ENCODE measurements around the gene SSBP3. TPM values are rescaled to one million over a fixed set of nuclear protein-coding genes. Genes with fewer than 3 reads are reported as not detected.
"Not testable (repeated sequence)": the region's sequence is repeated elsewhere in the genome, so short reads cannot be mapped to it uniquely, and the experiment has no call there.

The SSBP3 gene
- total RNA-seq: 23.1 and 29.7 TPM in 2 replicates

DNA sequence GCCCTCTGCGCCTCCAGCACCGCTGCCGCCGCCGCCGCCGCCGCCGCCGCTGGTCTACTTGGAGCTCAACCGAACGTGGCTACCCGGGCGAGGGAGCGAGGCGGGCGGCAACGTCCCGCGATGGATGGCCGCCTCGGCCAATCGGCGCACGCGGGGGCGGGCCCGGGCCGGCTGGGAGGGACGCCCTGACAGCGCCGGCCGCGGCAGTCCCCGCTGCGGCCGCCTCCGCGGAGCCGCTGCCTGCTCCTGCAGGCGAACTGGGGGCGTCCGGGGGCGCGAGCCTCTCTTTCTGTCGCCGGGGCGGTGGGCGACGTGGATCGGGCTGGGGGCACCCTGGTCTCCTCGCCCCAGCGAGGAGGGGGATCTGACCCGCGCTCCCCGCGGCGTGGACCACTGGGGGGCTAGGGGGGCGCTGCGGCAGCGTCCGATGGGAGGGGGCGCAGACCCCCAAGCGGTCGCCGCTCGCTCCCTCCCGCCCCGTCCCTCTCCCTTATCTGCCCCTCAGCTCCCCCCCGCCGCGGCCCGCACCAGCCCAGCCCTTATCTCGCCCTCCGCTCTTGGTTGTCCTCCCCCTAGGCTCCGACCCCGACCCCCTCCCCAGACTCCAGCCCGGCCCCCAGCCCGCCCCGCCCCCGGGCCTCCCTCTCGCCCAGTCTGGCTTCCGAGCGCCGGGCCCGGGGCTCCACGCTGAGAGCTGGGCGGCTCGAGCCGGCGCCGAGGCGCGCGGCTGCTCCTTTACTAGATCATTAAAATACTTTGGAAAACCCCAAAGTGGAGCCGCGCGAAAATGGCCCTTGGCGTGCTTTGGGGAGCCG is at the start of gene SSBP3:
SSBP3 (minus strand) TSS at position 56 of the 815 bp plus-strand sequence.
- peak; percentile 93 for ATAC-seq (ENCODE audit: low read depth)
- peaks cover 8% of the 10 kb centered on the region for H3K36me3 Mint-ChIP-seq (ENCODE audit: low read depth)
- DNase-seq: peak; percentile 95
- H3K4me1 Mint-ChIP-seq: peaks cover 49% of the 10 kb centered on the region
- ChIA-PET CTCF (interaction anchor here (0.6 to 2.5 kb wide), 8 partner anchors 8 to 335 kb away, joined by 3 to 37 read pairs (median 4); no protein-coding TSS in a partner anchor), POLR2A (interaction anchor here (0.5 to 3.4 kb wide), 23 partner anchors 9 to 1128 kb away, joined by 3 to 108 read pairs (median 4); partner anchors contain the start of genes CYB5RL, IFT25, LRRC42 and MRPL37)
- H3K4me3 Mint-ChIP-seq: peak within 1 kb of the TSS; percentile 91
- intact Hi-C loops (cut with micrococcal nuclease): loop anchor here (1.0 to 5.0 kb wide), 14 partner anchors 30 to 568 kb away; partner anchors contain the start of genes CYB5RL, IFT25, MRPL37 and NDC1
- H3K27me3 Mint-ChIP-seq: no peaks in the 10 kb centered on the region
- H3K27ac Mint-ChIP-seq: peak within 1 kb of the TSS; percentile 89
- TF ChIP-seq, protein P1, sequence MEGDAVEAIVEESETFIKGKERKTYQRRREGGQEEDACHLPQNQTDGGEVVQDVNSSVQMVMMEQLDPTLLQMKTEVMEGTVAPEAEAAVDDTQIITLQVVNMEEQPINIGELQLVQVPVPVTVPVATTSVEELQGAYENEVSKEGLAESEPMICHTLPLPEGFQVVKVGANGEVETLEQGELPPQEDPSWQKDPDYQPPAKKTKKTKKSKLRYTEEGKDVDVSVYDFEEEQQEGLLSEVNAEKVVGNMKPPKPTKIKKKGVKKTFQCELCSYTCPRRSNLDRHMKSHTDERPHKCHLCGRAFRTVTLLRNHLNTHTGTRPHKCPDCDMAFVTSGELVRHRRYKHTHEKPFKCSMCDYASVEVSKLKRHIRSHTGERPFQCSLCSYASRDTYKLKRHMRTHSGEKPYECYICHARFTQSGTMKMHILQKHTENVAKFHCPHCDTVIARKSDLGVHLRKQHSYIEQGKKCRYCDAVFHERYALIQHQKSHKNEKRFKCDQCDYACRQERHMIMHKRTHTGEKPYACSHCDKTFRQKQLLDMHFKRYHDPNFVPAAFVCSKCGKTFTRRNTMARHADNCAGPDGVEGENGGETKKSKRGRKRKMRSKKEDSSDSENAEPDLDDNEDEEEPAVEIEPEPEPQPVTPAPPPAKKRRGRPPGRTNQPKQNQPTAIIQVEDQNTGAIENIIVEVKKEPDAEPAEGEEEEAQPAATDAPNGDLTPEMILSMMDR (IDR thresholded peaks at IDR 0.05): no peak
- no peaks in the 10 kb centered on the region for H3K9me3 Mint-ChIP-seq

DNA sequence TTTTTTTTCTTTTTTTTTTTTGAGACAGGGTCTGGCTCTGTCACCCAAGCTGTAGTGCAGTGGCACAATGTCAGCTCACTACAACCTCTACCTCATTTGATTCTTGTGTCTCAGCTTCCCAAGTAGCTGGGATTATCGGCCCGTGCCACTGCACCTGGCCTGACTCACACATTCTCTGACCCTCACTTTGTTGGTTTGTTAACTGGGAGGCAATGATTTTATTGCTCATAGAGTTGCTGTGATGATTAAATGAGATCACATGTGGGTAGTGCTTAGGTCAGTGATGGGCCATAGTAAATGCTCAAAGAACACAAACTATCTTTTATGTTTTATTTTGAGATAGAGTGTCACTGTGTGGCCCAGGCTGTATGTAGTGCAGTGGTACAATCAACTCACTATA is 47.3 kb upstream of the SSBP3 start:
- H3K27ac Mint-ChIP-seq: no peak overlapping the region
- ChIA-PET POLR2A (no interaction called here), CTCF (no interaction called here)
- H3K27me3 Mint-ChIP-seq: peaks cover 18% of the 10 kb centered on the region
- H3K4me3 Mint-ChIP-seq: no peak overlapping the region
- no peaks in the 10 kb centered on the region for H3K9me3 Mint-ChIP-seq
- H3K4me1 Mint-ChIP-seq: no peaks in the 10 kb centered on the region
- no peak for ATAC-seq (ENCODE audit: low read depth)
- no peaks in the 10 kb centered on the region for H3K36me3 Mint-ChIP-seq (ENCODE audit: low read depth)
- DNase-seq: no peak
- TF ChIP-seq, protein P1 (IDR thresholded peaks at IDR 0.05): no peak
- intact Hi-C loops (cut with micrococcal nuclease): no loop called here

DNA sequence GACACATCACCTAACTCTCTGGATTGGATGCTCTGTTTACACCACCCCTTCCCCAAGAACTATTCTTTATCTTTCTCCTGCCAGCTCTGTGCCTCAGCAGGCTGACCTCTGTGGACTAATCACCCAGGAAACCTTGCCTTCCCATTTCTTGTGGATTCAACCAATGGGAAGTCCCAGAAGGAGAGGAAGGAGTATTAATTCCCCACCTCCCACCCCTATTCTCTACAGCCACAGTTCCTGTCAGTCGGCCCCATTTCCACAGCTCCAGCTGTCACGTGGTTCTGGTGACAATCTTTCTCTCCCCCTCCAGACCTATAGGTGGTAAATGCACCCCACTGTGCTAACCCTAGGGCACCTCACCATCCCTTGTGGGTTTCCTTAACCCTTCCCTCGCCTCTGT is 46.8 kb upstream of the SSBP3 start:
- Mint-ChIP-seq H3K27me3 (peaks cover 18% of the 10 kb centered on the region), H3K4me1 (no peaks in the 10 kb centered on the region), H3K9me3 (no peaks in the 10 kb centered on the region), H3K36me3 (ENCODE audit: low read depth) (no peaks in the 10 kb centered on the region), H3K27ac (no peak overlapping the region), H3K4me3 (no peak overlapping the region)
- intact Hi-C loops (cut with micrococcal nuclease): no loop called here
- ChIA-PET POLR2A (no interaction called here), CTCF (no interaction called here)
- DNase-seq: no peak
- no peak for ATAC-seq (ENCODE audit: low read depth)
- TF ChIP-seq, protein P1 (IDR thresholded peaks at IDR 0.05): no peak

DNA sequence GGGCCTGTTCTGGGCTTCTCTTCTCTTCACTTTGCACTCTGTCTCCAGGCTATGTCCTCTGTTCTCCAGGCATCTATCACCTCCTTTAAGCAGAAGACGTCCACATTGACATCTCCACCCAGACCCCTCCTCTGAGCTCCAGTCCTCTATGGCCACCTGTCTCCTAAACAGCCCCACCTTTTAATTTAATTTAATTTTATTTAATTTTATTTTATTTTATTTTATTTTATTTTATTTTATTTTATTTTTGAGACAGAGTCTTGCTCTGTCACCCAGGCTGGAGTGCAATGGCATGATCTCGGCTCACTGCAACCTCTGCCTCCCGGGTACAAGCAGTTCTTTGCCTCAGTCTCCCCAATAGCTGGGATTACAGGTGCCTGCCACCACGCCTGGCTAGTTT is 43.2 kb upstream of the SSBP3 start:
- DNase-seq; H3K27ac Mint-ChIP-seq; POLR2A ChIA-PET; H3K9me3 Mint-ChIP-seq; ATAC-seq (ENCODE audit: low read depth); H3K4me1 Mint-ChIP-seq; H3K36me3 Mint-ChIP-seq (ENCODE audit: low read depth); intact Hi-C loops (cut with micrococcal nuclease); H3K4me3 Mint-ChIP-seq; CTCF ChIA-PET: not testable (repeated sequence)
- H3K27me3 Mint-ChIP-seq: peaks cover 12% of the 10 kb centered on the region

DNA sequence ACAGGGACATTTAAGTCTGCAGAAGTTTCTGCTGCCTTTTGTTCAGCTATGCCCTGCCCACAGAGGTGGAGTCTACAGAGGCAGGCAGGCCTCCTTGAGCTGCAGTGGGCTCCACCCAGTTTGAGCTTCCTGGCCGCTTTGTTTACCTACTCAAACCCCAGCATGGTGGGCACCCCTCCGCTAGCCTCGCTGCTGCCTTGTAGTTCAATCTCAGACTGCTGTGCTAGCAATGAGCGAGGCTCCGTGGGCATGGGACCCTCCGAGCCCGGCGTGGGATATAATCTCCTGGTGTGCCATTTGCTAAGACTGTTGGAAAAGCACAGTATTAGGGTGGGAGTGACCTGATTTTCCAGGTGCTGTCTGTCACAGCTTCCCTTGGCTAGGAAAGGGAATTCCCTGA is 42.6 kb upstream of the SSBP3 start:
- ATAC-seq (ENCODE audit: low read depth); intact Hi-C loops (cut with micrococcal nuclease); H3K4me3 Mint-ChIP-seq; H3K4me1 Mint-ChIP-seq; H3K36me3 Mint-ChIP-seq (ENCODE audit: low read depth); CTCF ChIA-PET; DNase-seq; H3K27ac Mint-ChIP-seq; H3K9me3 Mint-ChIP-seq; POLR2A ChIA-PET: not testable (repeated sequence)
- peaks cover 12% of the 10 kb centered on the region for H3K27me3 Mint-ChIP-seq

DNA sequence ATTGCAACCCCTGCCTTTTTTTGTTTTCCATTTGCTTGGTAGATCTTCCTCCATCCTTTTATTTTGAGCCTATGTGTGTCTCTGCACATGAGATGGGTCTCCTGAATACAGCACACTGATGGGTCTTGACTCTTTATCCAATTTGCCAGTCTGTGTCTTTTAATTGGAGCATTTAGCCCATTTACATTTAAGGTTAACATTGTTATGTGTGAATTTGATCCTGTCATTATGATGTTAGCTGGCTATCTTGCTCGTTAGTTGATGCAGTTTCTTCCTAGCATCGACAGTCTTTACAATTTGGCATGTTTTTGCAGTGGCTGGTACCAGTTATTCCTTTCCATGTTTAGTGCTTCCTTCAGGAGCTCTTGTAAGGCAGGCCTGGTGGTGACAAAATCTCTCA is 40.9 kb upstream of the SSBP3 start:
- H3K36me3 Mint-ChIP-seq (ENCODE audit: low read depth); intact Hi-C loops (cut with micrococcal nuclease); CTCF ChIA-PET; H3K9me3 Mint-ChIP-seq; H3K4me3 Mint-ChIP-seq; ATAC-seq (ENCODE audit: low read depth); DNase-seq; H3K4me1 Mint-ChIP-seq; H3K27ac Mint-ChIP-seq; POLR2A ChIA-PET: not testable (repeated sequence)
- peaks cover 12% of the 10 kb centered on the region for H3K27me3 Mint-ChIP-seq

Measured in activated B cell treated with CpG ODN at 0.5 μM for 24 hours (primary cell).